ENCODE data around the gene RPS23. TPM values are rescaled to one million over a fixed set of nuclear protein-coding genes. Genes with fewer than 3 reads are reported as not detected.

RPS23 gene
- total RNA-seq, result 1,163 TPM
- long read RNA-seq, transcript RPS23-201 (4 exons, 3,437 nt), result major isoform, 189 of 210 reads
- long read RNA-seq, transcript RPS23-203 (3 exons, 576 nt), result minor isoform, 9 of 210 reads
- long read RNA-seq, partial matches to known transcripts, result 1 of 210 reads
- long read RNA-seq, other reads (novel, unspliced or antisense), result 11 of 210 reads

DNA sequence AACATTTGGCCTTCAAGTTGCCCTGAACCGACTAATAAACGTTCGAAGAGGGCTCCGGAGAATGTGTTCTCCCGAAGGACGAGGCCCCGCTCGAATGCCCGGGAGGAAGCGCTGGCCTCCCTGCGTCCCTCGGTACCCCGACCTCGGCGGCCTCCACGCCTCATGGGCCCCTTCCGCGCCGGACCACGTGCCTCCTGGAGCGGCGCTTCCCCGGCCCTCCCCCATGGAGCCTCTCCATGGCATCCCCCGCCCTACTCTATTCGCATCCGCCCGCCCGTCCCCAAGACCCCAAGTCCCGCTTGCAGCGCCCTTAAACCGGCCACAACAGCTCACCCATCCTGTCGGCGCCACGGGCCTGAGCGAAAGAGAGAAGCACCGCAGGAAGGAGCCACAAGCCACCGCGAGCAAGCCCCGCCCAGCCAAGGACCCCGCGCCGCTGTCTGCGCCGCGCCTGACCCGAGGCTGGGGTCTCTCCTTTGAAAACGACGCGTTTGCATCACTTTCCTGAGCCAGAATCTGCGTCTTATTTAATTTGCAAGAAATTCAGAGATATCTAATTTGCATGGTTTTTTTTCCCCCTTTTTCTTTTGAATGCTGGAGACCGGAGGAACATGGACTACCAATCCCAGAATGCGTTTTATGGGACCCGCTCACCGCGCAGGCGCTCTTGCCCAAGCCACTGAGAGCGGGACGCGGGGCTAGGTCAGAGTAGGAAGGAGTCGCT lies at the start of gene RPS23:
Gene RPS23, minus strand, starts transcription at position 368 of the 724 bp plus-strand sequence. Its CDS starts 31 bp downstream, at position 337.
- intact Hi-C loops (cut with micrococcal nuclease), result no loop called here

DNA sequence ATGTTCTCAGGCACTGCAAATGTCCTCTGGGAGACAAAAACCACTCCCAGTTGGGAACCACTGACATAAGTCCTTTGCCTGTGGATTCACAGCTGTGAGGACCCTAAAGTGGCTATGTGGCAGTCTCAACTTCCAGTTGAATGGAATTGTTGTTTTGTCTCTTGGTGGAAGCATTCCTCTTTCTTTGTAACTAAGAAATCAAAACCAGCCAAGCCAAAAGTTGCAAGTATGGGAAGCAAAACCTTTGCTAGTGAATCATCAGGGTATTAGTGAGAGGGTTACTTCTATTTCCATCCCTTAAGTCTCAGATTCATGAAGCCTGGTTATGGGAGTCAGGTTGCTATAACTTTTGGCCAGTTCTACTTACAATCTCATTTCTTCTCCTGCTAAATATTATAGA lies 49.8 kb upstream of the RPS23 start:
- intact Hi-C loops (cut with micrococcal nuclease), result no loop called here
- DNase-seq, result no peak
- ATAC-seq, result no peak

More for the DNA sequence above, at the start of gene RPS23:
- peak; percentile 96 for DNase-seq
- ATAC-seq, result peak; percentile 98

DNA sequence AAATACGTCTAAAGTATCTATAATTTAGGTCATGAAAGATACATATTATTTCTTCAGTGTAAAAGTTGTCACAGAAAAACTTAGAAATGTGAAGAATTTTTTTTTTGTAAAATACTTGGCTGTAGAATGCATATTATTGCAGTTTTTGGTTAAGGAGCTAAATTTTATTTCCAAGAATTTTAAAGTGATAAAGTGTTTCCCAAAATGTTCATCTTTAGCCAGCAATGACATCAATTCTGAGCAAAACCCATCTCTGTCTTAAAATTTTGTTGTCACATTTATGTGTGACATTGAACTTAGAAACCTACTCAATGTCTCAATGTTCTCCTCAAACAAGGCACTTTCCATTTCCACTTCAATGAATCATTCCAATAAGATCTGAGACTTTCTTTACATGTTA lies 47.8 kb upstream of the RPS23 start:
- DNase-seq (no peak), ATAC-seq (no peak)
- intact Hi-C loops (cut with micrococcal nuclease), result no loop called here

DNA sequence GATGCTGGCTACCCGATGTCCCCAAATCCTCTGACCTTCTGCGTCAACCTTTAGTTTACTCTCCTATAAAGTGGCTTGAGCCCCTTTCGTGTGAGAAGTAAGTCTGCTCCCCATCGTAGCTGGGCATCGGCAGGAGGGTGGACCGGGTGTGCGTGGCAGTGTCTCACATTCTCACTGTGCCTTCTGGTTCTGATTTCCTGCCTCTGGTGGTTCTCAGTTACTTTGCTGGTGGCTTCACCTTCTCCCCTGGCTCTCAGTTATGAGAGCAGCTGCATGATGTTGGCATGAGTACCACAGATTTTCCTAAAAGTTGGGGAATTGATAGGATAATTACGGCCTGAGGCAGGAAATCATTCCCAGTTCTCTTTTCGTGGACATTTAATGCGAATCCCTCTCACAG lies 47.0 kb upstream of the RPS23 start:
- DNase-seq (no peak), ATAC-seq (no peak)
- intact Hi-C loops (cut with micrococcal nuclease), result no loop called here

DNA sequence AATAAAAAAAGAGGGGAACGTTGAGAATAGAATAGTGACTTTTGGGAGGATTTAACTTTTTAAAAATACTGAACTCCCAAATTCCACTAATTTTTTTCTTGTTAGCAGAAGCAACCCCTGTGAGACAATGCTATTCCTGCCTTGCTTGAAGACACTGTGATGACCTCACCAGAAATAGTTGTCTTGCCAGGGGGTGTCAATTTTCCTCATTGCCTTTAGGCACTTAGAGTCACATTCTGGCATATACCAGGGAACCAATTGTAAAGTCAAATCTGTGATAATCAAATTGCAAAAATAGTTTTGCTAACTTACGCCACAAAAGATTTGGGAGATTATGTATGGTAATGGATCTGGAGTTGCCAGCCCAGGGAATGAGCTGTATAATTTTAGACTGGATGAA lies 42.8 kb upstream of the RPS23 start:
- intact Hi-C loops (cut with micrococcal nuclease), result no loop called here
- ATAC-seq (no peak), DNase-seq (no peak)

DNA sequence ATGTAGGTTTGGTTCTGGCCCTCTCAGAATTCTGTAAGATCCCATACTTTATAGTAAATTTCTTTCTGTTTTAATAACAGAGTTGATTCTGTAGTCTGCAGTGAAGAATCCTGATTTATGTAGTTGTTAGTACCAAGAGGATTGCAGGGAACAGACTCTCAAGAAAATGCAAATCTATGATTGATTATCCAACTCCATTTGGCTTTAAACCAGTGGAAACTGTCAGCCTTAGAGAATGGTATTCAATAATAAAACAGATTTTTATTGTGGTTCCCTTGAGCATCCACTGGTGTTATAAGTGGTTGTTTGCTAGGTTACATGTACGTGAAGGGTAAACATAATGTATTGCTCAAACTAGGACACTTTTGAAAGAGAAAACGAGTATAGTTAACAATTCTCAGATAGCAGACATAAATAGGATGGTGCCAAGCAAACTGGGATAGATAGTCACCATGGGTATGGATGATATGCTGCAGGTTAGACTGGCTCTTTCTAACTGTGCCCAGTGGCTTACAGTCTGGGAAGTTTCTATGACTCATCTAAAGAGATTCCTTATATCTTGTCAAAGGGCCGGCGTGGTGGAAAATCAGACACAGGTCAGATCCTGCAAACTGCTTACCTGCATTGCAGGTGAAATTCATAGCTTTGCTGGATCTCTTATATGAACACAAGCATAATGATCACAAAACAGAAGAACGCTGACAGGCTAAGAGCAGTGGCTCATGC lies 41.7 kb upstream of the RPS23 start:
- no peak for DNase-seq
- intact Hi-C loops (cut with micrococcal nuclease), result no loop called here
- no peak for ATAC-seq

DNA sequence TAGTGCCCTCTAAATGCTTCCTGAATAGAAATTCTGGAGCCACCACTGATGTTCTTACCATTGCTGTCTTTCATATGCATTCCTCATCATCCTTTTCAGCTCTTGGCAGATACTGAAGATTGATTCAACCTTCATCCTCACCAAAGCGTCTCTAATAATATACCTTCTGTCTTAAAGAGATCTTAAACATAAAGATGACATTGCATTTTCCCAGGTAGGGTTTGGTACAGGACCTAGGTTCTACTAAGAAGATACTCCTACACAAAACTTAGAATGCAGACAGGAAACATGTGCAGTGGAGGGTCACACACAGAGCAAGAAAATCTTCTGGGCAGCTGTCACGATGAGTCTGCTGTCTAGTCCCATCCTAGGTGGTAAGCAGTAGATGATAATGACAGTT lies 41.0 kb upstream of the RPS23 start:
- DNase-seq (no peak), ATAC-seq (no peak)
- intact Hi-C loops (cut with micrococcal nuclease), result no loop called here

DNA sequence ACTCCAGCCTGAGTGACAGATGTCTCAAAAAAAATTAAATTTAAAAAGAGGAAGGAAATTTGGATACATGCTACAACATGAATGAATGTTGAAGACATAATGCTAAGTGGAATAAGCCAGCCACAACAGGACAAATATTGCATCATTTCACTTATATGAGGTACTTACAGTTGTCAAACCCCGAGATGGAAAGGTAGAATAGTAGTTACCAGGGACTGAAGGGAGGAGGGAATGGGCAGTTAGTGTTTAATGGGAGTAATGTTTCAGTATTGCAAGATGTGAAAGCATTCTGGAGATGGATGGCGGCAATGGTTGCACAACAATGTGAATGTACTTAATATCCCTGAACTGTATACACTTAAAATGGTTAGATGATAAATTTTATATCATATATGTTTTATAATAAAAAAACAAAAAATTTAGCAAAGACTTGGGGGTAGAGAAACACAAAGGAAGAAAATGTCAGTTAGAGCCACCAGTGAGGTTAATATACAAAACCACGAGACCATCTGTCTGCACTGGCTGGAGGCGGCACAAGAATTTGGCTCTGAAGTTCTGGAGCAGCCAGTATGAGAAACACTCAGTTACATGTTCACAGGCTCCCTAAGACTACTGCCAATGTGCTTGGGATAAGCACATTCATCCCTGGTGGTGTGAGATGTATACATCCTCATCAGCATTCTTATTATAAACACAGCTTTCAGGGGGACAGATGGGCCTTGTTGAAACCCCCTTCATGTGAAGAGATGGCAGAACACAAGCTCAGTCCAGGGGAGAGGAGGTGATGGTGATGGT lies 37.0 kb upstream of the RPS23 start:
- intact Hi-C loops (cut with micrococcal nuclease), result no loop called here
- ATAC-seq, result peak; percentile 16
- DNase-seq, result no peak

DNA sequence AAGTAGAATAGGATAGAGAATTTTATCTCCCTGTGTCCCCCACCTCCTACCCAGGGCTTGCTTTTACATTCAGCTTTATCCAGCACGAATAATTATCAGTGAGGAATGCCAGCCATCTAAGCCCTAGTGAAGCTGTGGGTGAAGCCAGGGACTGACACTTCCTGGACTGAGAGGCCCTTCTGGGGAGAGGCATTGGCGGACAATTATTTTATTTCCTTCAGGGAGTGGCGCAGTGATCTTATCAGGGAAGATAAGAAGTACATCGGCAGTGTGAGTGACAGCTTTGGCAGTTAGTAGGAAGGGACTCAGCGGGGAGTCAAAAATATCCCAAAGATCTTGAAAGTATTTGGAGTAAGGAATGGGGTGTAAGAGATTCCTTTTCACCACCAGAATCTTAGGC lies 34.9 kb upstream of the RPS23 start:
- peak; percentile 81 for ATAC-seq
- DNase-seq, result no peak
- intact Hi-C loops (cut with micrococcal nuclease), result no loop called here

DNA sequence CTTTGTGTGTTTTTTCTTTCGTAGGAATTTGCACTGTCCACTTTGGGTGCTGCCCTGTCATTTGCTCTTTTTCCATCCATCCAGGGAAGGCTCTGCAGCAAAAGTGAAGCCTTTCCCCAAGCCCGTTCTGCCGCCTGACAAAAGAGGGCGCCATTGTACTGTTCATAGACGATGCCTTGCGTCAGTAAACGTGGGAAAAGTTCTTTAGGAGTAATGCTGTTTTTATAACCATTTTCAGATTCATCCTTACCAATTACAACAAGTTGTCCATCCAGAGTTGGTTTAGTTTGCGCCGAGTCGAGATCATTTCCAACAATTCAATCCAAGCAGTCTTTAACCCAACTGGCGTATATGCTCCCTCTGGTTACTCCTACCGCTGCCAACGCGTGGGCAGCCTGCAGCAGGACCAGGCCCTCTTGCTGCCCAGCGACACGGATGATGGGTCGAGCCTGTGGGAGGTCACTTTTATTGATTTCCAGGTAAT lies 34.3 kb upstream of the RPS23 start:
- DNase-seq, result peak; percentile 71
- intact Hi-C loops (cut with micrococcal nuclease), result no loop called here
- ATAC-seq, result peak; percentile 88

DNA sequence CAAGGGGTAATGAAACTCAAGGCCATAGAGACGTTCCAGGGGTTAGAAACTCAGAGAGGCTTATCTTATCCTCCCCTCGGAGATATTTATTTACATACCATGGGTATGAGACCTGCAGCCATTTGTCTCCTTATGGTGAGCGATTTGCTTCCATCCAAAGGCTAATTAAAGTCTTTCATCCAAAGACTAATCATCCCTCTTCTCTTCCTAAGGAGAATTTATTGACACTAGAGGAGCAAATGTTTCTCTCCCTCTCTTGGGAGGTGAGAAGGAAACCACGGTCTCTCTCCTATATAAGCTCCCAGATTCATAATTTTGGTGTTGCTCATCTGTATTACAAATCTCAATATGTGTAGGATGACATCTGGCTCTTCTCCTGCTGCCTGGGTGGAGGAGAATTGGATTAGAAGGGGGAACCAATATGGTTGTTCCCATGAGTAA lies 31.0 kb upstream of the RPS23 start:
- intact Hi-C loops (cut with micrococcal nuclease), result no loop called here
- DNase-seq (no peak), ATAC-seq (no peak)

DNA sequence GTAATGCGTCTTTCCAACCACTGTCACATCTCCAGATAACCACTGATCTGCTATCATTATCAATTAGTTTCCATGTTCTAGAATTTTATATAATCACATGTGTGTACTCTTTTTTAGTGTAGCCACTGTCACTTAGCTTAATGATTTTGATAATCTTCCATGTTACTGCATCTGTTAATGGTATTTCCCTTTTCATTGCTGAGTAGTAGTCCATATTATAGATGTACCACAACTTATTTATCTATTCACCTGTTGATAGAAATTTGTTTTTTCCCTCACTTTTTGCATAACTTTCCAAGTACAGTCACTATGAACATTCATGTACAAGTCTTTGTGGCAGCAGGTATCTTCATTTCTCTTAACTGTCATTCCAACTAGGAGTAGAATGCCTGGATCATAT lies 30.3 kb upstream of the RPS23 start:
- ATAC-seq, result no peak
- intact Hi-C loops (cut with micrococcal nuclease), result no loop called here

DNA sequence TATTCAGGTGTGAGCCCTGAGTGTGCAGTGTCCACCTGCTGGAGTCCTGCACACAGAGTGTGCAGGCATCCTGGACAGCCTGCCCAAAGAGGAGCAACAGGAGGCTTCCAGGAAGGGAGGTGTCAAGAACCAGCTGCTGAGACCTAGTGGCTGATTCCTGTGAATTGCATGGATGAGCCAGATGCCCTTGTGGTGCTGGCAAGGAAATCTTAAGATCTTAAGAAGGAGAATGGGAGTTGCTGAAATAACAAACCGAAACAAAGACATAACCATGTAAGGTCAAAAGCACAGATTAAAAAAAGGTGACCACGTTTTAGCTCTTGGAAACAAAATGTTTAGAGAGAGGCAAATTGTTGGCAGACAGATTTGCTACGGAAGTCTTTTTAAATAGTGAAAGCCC lies 29.3 kb upstream of the RPS23 start:
- DNase-seq, result no peak
- ATAC-seq, result peak; percentile 33
- intact Hi-C loops (cut with micrococcal nuclease), result no loop called here

More for the DNA sequence above, 30.3 kb upstream of the RPS23 start:
- no peak for DNase-seq

DNA sequence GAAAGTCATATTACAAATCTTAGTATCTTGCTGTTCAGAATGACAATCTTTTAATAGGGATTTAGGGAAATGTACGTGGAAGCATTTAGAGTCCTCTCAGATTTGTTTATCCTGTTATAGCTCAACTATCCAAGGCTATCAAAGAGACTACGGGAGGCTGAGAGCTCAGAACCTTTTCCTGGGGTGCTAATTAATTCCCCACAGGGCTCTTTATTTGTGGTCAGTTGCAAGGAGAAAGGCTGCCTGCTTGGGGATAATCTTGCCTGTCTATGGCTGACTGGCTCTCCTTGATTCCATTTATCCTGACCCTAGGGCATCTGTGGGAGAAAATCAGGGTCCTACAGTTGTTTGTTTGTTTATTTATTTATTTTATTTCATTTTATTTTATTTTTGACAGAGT lies 28.0 kb upstream of the RPS23 start:
- no peak for ATAC-seq
- intact Hi-C loops (cut with micrococcal nuclease), result no loop called here
- no peak for DNase-seq

DNA sequence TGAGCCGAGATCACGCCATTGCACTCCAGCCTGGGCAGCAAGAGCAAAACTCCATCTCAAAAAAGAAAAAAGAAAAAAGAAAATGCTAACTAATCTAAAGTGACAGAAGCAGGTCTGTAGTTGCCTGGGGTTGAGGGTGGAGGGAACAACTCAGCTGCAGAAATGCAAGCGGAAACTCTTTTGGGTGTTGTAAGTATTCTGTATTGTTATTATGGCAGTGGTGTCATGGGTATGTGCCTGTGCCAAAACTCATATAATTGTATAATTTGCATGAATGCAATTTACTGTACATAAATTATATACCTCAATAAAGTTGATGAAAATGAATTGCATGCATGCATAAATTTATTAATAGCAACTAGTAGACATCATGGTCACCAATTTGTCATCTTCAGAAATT lies 23.0 kb upstream of the RPS23 start:
- intact Hi-C loops (cut with micrococcal nuclease), result no loop called here
- ATAC-seq (no peak), DNase-seq (no peak)

DNA sequence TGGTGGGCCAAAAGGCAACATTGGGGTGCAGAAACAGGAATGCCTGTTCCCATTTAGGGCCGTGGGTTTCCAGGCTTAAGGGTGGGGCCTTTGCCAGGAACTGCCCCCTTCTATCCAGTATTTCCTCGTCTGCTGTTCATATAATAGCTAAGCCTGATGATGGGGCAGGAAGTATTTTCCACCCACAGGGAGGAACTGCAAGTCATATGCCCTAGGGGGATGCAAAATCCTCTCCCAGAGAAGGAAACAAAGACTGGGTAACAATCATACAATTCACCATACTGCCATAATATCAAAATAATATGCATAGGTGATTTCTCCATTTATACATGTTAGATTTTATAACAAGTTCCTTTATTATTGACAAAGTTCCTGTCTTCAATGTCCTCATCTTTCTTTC lies 20.5 kb upstream of the RPS23 start:
- DNase-seq (no peak), ATAC-seq (no peak)
- intact Hi-C loops (cut with micrococcal nuclease), result no loop called here

DNA sequence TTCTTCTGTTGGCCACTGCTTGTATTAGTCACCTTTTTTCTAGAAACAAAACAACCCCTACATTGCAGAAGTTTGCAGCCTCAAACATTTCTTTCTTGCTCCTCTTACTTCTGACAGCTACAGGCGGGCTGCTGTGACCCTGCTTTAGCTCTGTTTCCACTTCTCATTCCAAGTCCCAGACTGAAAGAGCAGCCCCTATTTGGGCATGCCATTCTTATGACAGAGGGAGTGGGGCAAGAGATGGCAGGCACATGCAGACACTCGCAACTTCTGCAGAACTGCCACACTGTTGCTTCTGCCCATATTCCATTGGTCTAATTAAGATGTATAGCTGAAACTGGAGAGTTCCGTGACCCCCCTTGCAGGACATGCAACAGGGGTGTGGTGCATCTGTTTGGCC lies 19.6 kb upstream of the RPS23 start:
- intact Hi-C loops (cut with micrococcal nuclease), result no loop called here
- no peak for ATAC-seq

DNA sequence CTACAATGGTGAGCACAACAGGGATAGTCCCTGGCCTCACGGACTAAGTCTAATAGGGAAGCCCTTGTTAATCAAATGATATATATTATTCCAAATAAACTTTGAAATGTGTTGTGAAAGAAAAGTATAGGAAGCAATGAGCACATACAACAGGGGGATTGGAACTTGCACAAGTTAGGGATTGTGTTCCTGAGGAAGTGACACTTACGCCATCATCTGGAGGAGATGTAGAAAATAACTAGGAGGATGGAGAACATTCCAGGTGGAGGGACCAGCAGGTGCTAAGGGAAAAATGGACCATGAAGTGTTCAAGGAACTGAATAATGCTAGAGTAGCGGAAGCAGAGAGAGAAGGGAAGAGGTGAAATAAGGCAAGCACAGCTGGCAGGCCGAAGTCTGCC lies 18.8 kb upstream of the RPS23 start:
- no peak for DNase-seq
- no peak for ATAC-seq
- intact Hi-C loops (cut with micrococcal nuclease), result no loop called here

More for the DNA sequence above, 19.6 kb upstream of the RPS23 start:
- no peak for DNase-seq

DNA sequence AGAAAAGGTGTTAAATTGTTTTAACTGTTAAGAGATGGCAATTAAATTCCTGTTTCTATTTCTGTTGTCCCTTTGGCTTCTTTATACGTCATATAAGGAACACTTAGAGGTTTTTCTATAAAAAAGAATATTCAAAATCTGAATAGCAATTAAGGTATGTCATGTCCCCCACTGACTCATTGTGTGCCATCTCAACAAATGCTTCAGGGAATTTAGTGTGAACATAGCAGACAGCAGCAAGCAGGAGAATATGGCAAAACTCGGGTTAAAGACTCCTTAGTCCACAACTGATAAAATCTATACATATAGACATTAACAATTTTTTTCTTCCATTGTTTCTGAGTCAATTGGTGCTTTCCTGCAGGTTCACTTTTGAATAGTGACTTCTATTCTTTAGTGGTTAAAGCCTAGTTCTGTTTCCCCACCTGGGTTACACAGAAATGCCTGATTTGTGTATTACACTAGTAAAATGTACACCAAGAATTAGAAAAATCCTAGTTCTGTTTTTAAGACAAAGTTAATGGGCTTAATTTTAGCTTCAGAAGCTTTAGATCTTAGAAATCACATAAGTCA lies 17.9 kb upstream of the RPS23 start:
- ATAC-seq (no peak), DNase-seq (no peak)
- intact Hi-C loops (cut with micrococcal nuclease), result no loop called here
